ENCODE measurements around the gene NDUFAB1.
"Not testable (repeated sequence)": the region's sequence is repeated elsewhere in the genome, so short reads cannot be mapped to it uniquely, and the experiment has no call there.

Gene NDUFAB1

DNA sequence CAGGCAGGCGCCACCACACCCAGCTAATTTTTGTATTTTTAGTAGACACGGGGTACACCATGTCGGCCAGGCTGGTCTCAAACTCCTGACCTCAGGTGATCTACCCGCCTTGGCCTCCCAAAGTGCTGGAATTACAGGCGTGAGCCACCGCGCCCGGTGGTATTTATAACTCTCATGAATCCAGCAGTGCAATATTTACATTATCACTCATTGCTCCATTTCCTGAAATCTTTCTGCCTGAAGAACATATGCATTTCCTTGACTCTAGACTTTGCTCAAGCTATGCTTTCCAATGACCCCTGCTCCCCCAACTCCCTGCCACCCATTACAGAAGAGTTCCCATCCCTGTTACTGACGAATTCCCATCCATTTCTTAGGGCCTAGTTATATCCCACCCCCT lies 19.7 kb upstream of the NDUFAB1 start:
- Histone ChIP-seq H3K9me3 (ENCODE audit: control insufficient read depth in 5 of 5, low read length in 5 of 5) (no peaks in the 10 kb centered on the region), H3K4me1 (ENCODE audit: control insufficient read depth in 5 of 5, insufficient read depth in 5 of 5, low read length in 5 of 5) (no peaks in the 10 kb centered on the region), H3K27me3 (ENCODE audit: control insufficient read depth in 5 of 5, insufficient read depth in 4 of 5, low read length in 5 of 5) (no peaks in the 10 kb centered on the region), H3K36me3 (ENCODE audit: control insufficient read depth in 5 of 5, insufficient read depth in 5 of 5, low read length in 5 of 5) (peaks cover 27 to 61% (median 33%) of the 10 kb centered on the region in 5 donors), H3K27ac (ENCODE audit: low read depth, low read length) (no peak overlapping the region), H3K9ac (ENCODE audit: low read length in 5 of 5) (no peak overlapping the region), H3K4me3 (ENCODE audit: low read depth in 1 of 5, low read length in 5 of 5) (no peak overlapping the region)

DNA sequence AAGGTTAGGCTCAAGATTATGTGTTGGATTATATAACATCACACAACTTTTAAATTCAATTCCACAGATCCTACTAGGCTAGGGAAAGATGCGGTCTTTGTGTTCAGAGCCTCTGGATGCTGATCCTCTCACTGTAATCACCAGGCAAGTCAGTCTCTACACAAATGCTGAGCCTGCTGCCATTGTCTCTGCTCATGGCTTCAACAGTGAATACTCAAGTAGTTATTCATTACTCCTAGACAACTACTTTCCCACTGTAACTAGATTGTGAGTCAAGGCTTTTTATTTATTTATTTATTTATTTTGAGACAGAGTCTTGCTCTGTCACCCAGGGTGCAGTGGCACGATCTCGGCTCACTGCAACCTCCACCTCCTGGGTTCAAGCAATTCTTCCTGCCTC lies 15.8 kb upstream of the NDUFAB1 start:
- H3K4me1 ChIP-seq (ENCODE audit: control insufficient read depth in 5 of 5, insufficient read depth in 5 of 5, low read length in 5 of 5): no peaks in the 10 kb centered on the region
- H3K9me3 ChIP-seq (ENCODE audit: control insufficient read depth in 5 of 5, low read length in 5 of 5): no peaks in the 10 kb centered on the region
- peaks cover 18 to 51% (median 22%) of the 10 kb centered on the region in 5 donors for H3K36me3 ChIP-seq (ENCODE audit: control insufficient read depth in 5 of 5, insufficient read depth in 5 of 5, low read length in 5 of 5)
- no peak overlapping the region for H3K9ac ChIP-seq (ENCODE audit: low read length in 5 of 5)
- no peak overlapping the region for H3K27ac ChIP-seq (ENCODE audit: low read depth, low read length)
- no peak overlapping the region for H3K4me3 ChIP-seq (ENCODE audit: low read depth in 1 of 5, low read length in 5 of 5)
- H3K27me3 ChIP-seq (ENCODE audit: control insufficient read depth in 5 of 5, insufficient read depth in 4 of 5, low read length in 5 of 5): no peaks in the 10 kb centered on the region

- H3K4me1 ChIP-seq (ENCODE audit: control insufficient read depth in 5 of 5, insufficient read depth in 5 of 5, low read length in 5 of 5); H3K27ac ChIP-seq (ENCODE audit: low read depth, low read length); H3K4me3 ChIP-seq (ENCODE audit: low read depth in 1 of 5, low read length in 5 of 5); H3K27me3 ChIP-seq (ENCODE audit: control insufficient read depth in 5 of 5, insufficient read depth in 4 of 5, low read length in 5 of 5); H3K9ac ChIP-seq (ENCODE audit: low read length in 5 of 5); H3K9me3 ChIP-seq (ENCODE audit: control insufficient read depth in 5 of 5, low read length in 5 of 5): not testable (repeated sequence)
- peaks cover 13 to 50% (median 19%) of the 10 kb centered on the region in 5 donors for H3K36me3 ChIP-seq (ENCODE audit: control insufficient read depth in 5 of 5, insufficient read depth in 5 of 5, low read length in 5 of 5)
These were observed 14.8 kb upstream of the NDUFAB1 start for GRCh38 chr16:23610905-23611304.

DNA sequence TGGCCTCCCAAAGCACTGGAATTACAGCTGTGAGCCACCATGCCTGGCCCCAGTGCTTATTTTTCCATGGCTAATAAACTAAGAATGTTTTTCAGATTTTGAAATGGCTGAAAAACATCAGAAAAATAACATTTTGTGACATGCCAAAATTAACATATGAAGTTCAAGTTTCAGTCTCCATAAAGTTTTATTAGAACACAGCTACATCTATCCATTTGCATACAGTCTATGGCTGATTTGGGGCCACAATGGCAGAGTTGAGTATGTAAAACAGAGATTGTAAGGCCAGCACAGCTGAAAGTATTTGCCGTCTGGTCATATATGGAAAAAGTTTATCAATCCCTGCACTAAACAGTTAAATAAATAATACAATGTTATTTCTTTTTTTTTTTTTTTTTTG lies 13.8 kb upstream of the NDUFAB1 start:
- no peak overlapping the region for H3K4me3 ChIP-seq (ENCODE audit: low read depth in 1 of 5, low read length in 5 of 5)
- no peaks in the 10 kb centered on the region for H3K4me1 ChIP-seq (ENCODE audit: control insufficient read depth in 5 of 5, insufficient read depth in 5 of 5, low read length in 5 of 5)
- H3K27me3 ChIP-seq (ENCODE audit: control insufficient read depth in 5 of 5, insufficient read depth in 4 of 5, low read length in 5 of 5): no peaks in the 10 kb centered on the region
- H3K27ac ChIP-seq (ENCODE audit: low read depth, low read length): no peak overlapping the region
- H3K9me3 ChIP-seq (ENCODE audit: control insufficient read depth in 5 of 5, low read length in 5 of 5): no peaks in the 10 kb centered on the region
- peaks cover 15 to 52% (median 26%) of the 10 kb centered on the region in 5 donors for H3K36me3 ChIP-seq (ENCODE audit: control insufficient read depth in 5 of 5, insufficient read depth in 5 of 5, low read length in 5 of 5)
- no peak overlapping the region for H3K9ac ChIP-seq (ENCODE audit: low read length in 5 of 5)

GRCh38 chr16:23608194-23608593 lies 12.1 kb upstream of the NDUFAB1 start:
- H3K36me3 ChIP-seq (ENCODE audit: control insufficient read depth in 5 of 5, insufficient read depth in 5 of 5, low read length in 5 of 5): peaks cover 9 to 59% (median 30%) of the 10 kb centered on the region in 5 donors
- H3K4me1 ChIP-seq (ENCODE audit: control insufficient read depth in 5 of 5, insufficient read depth in 5 of 5, low read length in 5 of 5): no peaks in the 10 kb centered on the region
- H3K4me3 ChIP-seq (ENCODE audit: low read depth in 1 of 5, low read length in 5 of 5): no peak overlapping the region
- no peaks in the 10 kb centered on the region for H3K27me3 ChIP-seq (ENCODE audit: control insufficient read depth in 5 of 5, insufficient read depth in 4 of 5, low read length in 5 of 5)
- H3K9me3 ChIP-seq (ENCODE audit: control insufficient read depth in 5 of 5, low read length in 5 of 5): no peaks in the 10 kb centered on the region
- no peak overlapping the region for H3K27ac ChIP-seq (ENCODE audit: low read depth, low read length)
- H3K9ac ChIP-seq (ENCODE audit: low read length in 5 of 5): no peak overlapping the region

GRCh38 chr16:23607726-23608125 lies 11.6 kb upstream of the NDUFAB1 start:
- no peaks in the 10 kb centered on the region for H3K9me3 ChIP-seq (ENCODE audit: control insufficient read depth in 5 of 5, low read length in 5 of 5)
- H3K27ac ChIP-seq (ENCODE audit: low read depth, low read length): no peak overlapping the region
- peaks cover 13 to 62% (median 32%) of the 10 kb centered on the region in 5 donors for H3K36me3 ChIP-seq (ENCODE audit: control insufficient read depth in 5 of 5, insufficient read depth in 5 of 5, low read length in 5 of 5)
- no peak overlapping the region for H3K4me3 ChIP-seq (ENCODE audit: low read depth in 1 of 5, low read length in 5 of 5)
- H3K4me1 ChIP-seq (ENCODE audit: control insufficient read depth in 5 of 5, insufficient read depth in 5 of 5, low read length in 5 of 5): no peaks in the 10 kb centered on the region
- H3K9ac ChIP-seq (ENCODE audit: low read length in 5 of 5): no peak overlapping the region
- no peaks in the 10 kb centered on the region for H3K27me3 ChIP-seq (ENCODE audit: control insufficient read depth in 5 of 5, insufficient read depth in 4 of 5, low read length in 5 of 5)

DNA sequence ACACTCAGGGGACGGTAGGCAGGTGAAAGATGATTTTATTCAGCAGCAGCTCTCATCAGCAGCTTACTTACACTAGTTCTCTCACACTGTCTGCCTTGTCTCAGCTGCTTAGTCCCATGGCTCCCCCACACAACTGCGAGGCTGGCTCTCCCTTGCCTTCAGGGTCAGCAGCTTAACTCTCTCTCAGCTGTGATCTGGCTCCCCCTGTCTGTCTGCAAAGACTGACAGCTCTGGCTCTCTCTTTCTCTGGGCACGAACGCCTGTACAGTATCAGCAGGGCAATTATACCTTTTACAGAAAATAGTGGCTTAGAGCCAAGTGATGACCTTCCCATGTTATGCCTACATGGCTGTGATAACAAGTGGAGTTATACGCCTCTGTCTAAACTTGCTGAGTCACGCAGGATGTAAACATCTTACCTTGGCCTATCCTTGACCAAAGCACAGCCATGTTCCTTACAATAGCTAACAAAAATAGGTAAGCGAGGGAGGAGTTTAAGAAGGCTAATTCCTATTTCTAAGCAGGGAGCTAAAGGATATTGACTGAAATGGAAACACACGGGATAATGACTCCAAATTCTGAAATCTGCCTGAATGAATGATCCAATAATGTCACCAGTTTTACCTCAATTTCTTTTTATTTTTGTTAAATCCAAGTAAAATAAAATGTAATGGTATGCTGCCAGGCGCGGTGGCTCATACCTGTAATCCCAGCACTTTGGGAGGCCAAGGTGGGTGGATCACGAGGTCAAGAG lies 1.1 kb upstream of the NDUFAB1 start:
- H3K9me3 ChIP-seq (ENCODE audit: control insufficient read depth in 5 of 5, low read length in 5 of 5): no peaks in the 10 kb centered on the region
- H3K4me1 ChIP-seq (ENCODE audit: control insufficient read depth in 5 of 5, insufficient read depth in 5 of 5, low read length in 5 of 5): peaks cover 5 to 21% (median 15%) of the 10 kb centered on the region in 5 donors
- no peak overlapping the region for H3K4me3 ChIP-seq (ENCODE audit: low read depth in 1 of 5, low read length in 5 of 5)
- H3K27me3 ChIP-seq (ENCODE audit: control insufficient read depth in 5 of 5, insufficient read depth in 4 of 5, low read length in 5 of 5): no peaks in the 10 kb centered on the region
- peaks cover 3 to 24% (median 11%) of the 10 kb centered on the region in 5 donors for H3K36me3 ChIP-seq (ENCODE audit: control insufficient read depth in 5 of 5, insufficient read depth in 5 of 5, low read length in 5 of 5)
- H3K27ac ChIP-seq (ENCODE audit: low read depth, low read length): no peak overlapping the region
- H3K9ac ChIP-seq (ENCODE audit: low read length in 5 of 5): no peak overlapping the region

DNA sequence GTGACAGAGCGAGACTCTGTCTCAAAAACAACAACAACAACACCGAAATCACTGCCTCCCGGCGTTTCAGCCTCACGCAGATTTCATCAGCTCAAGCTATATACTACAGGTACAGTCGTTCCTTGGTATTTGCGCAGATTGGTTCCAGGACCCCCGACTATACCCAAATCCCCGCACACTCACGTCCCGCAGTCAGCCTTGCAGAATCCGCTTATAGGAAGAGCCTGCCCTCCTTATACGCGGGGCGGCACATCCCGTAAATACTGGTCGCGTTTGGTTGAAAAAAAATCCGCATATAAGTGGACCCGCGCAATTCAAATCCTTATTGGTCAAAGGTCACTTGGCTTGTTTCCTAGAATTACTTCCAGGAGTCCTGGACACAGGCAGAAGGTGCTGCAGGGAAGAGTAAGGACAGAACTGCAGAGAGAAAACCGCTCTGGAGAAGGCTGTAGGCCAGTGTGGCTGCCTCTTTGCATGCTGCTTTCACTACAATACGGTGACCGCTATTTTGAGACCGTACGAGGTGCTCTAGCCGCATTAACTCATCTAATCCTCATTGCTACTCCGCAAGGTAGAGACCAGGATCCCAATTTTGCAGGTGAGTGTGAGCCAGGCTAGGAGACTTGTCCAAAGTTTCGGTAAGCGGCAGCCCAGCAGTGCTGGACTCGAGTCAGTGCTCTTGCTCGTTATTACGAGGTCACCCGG lies 718 bp downstream of the NDUFAB1 start:
- peaks cover 12 to 30% (median 27%) of the 10 kb centered on the region in 5 donors for H3K36me3 ChIP-seq (ENCODE audit: control insufficient read depth in 5 of 5, insufficient read depth in 5 of 5, low read length in 5 of 5)
- peak overlapping the region; percentile 80 to 98 (median 92) for H3K9ac ChIP-seq (ENCODE audit: low read length in 5 of 5)
- no peaks in the 10 kb centered on the region for H3K27me3 ChIP-seq (ENCODE audit: control insufficient read depth in 5 of 5, insufficient read depth in 4 of 5, low read length in 5 of 5)
- peaks cover 5 to 21% (median 15%) of the 10 kb centered on the region in 5 donors for H3K4me1 ChIP-seq (ENCODE audit: control insufficient read depth in 5 of 5, insufficient read depth in 5 of 5, low read length in 5 of 5)
- peak overlapping the region; percentile 90 to 100 (median 97) for H3K4me3 ChIP-seq (ENCODE audit: low read depth in 1 of 5, low read length in 5 of 5)
- H3K27ac ChIP-seq (ENCODE audit: low read depth, low read length): peak overlapping the region; percentile 69
- H3K9me3 ChIP-seq (ENCODE audit: control insufficient read depth in 5 of 5, low read length in 5 of 5): no peaks in the 10 kb centered on the region

- peaks cover 14 to 42% (median 36%) of the 10 kb centered on the region in 5 donors for H3K36me3 ChIP-seq (ENCODE audit: control insufficient read depth in 5 of 5, insufficient read depth in 5 of 5, low read length in 5 of 5)
- H3K4me1 ChIP-seq (ENCODE audit: control insufficient read depth in 5 of 5, insufficient read depth in 5 of 5, low read length in 5 of 5): peaks cover 5 to 21% (median 15%) of the 10 kb centered on the region in 5 donors
- no peak overlapping the region for H3K4me3 ChIP-seq (ENCODE audit: low read depth in 1 of 5, low read length in 5 of 5)
- no peaks in the 10 kb centered on the region for H3K27me3 ChIP-seq (ENCODE audit: control insufficient read depth in 5 of 5, insufficient read depth in 4 of 5, low read length in 5 of 5)
- no peak overlapping the region for H3K9ac ChIP-seq (ENCODE audit: low read length in 5 of 5)
- no peaks in the 10 kb centered on the region for H3K9me3 ChIP-seq (ENCODE audit: control insufficient read depth in 5 of 5, low read length in 5 of 5)
- H3K27ac ChIP-seq (ENCODE audit: low read depth, low read length): no peak overlapping the region
These were observed 1.9 kb downstream of the NDUFAB1 start for GRCh38 chr16:23594186-23594585.

GRCh38 chr16:23590181-23590580 lies 5.9 kb downstream of the NDUFAB1 start:
- H3K4me1 ChIP-seq (ENCODE audit: control insufficient read depth in 5 of 5, insufficient read depth in 5 of 5, low read length in 5 of 5): peaks cover 1 to 15% (median 8%) of the 10 kb centered on the region in 5 donors
- no peaks in the 10 kb centered on the region for H3K27me3 ChIP-seq (ENCODE audit: control insufficient read depth in 5 of 5, insufficient read depth in 4 of 5, low read length in 5 of 5)
- no peak overlapping the region for H3K27ac ChIP-seq (ENCODE audit: low read depth, low read length)
- no peak overlapping the region for H3K4me3 ChIP-seq (ENCODE audit: low read depth in 1 of 5, low read length in 5 of 5)
- peaks cover 18 to 76% (median 66%) of the 10 kb centered on the region in 5 donors for H3K36me3 ChIP-seq (ENCODE audit: control insufficient read depth in 5 of 5, insufficient read depth in 5 of 5, low read length in 5 of 5)
- no peak overlapping the region for H3K9ac ChIP-seq (ENCODE audit: low read length in 5 of 5)
- no peaks in the 10 kb centered on the region for H3K9me3 ChIP-seq (ENCODE audit: control insufficient read depth in 5 of 5, low read length in 5 of 5)
